ENCODE data around the gene CDH26. TPM values are rescaled to one million over a fixed set of nuclear protein-coding genes. Genes with fewer than 3 reads are reported as not detected.

The CDH26 gene
- 0.47 and 0.71 TPM in 2 replicates for total RNA-seq

GRCh38 chr20:59958123-59958522 lies at the start of gene CDH26:
CDH26 (plus strand) TSS chr20:59958423; CDS start chr20:59958727, 304 bp downstream.
- H3K36me3 Mint-ChIP-seq (ENCODE audit: low read depth), result no peaks in the 10 kb centered on the region
- H3K27me3 Mint-ChIP-seq, result no peaks in the 10 kb centered on the region
- no peak for DNase-seq
- intact Hi-C loops (cut with micrococcal nuclease), result no loop called here
- no peaks in the 10 kb centered on the region for H3K9me3 Mint-ChIP-seq
- no peak within 1 kb of the TSS for H3K27ac Mint-ChIP-seq
- H3K4me3 Mint-ChIP-seq, result no peak within 1 kb of the TSS
- no peaks in the 10 kb centered on the region for H3K4me1 Mint-ChIP-seq

GRCh38 chr20:59908855-59909254 lies 49.4 kb upstream of the CDH26 start:
- intact Hi-C loops (cut with micrococcal nuclease), result no loop called here

DNA sequence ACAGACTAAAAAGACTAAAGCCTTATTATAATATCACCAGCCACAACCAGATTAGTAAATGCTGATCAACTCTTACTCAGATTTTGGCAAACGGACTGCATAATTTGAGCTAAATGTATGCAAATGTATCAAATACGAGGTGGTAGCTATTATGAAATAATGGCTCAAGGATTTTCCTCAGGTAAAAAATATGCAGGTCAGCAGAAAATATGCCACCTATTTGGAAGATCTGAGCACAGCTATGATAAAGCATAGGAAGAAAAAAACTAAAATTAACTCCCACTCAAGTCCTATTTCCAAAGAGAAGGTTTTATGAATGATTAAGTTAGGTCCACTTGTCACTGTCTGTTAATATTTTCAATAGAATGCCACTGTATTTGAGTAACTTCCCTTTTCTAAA lies 47.2 kb upstream of the CDH26 start:
- Mint-ChIP-seq H3K36me3 (ENCODE audit: low read depth) (no peaks in the 10 kb centered on the region), H3K4me3 (no peak overlapping the region), H3K4me1 (peaks cover 2% of the 10 kb centered on the region), H3K9me3 (no peaks in the 10 kb centered on the region), H3K27ac (no peak overlapping the region), H3K27me3 (peaks cover 5% of the 10 kb centered on the region)
- no peak for DNase-seq
- intact Hi-C loops (cut with micrococcal nuclease), result no loop called here

More at GRCh38 chr20:59908855-59909254, 49.4 kb upstream of the CDH26 start:
- H3K4me1 Mint-ChIP-seq, result peaks cover 2% of the 10 kb centered on the region
- no peak overlapping the region for H3K4me3 Mint-ChIP-seq
- peaks cover 8% of the 10 kb centered on the region for H3K27me3 Mint-ChIP-seq
- H3K9me3 Mint-ChIP-seq, result no peaks in the 10 kb centered on the region
- no peaks in the 10 kb centered on the region for H3K36me3 Mint-ChIP-seq (ENCODE audit: low read depth)
- DNase-seq, result no peak
- H3K27ac Mint-ChIP-seq, result no peak overlapping the region

DNA sequence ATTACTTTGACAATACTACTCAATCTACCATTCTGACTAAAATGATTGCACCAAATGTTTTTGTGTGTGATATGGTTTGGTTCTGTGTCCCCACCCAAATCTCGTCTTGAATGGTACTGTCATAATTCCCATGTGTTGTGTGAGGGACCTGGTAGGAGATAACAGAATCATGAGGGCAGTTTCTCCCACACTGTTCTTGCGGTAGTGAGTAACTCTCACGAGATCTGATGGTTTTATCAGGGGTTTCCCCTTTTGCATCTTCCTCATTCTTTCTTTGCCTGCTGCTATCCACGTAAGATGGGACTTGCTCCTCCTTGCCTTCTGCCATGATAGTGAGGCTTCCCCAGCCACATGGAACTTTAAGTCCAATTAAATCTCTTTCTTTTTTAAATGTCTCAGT lies 45.6 kb upstream of the CDH26 start:
- DNase-seq, result no peak
- H3K4me1 Mint-ChIP-seq, result peaks cover 2% of the 10 kb centered on the region
- peaks cover 3% of the 10 kb centered on the region for H3K27me3 Mint-ChIP-seq
- no peaks in the 10 kb centered on the region for H3K9me3 Mint-ChIP-seq
- intact Hi-C loops (cut with micrococcal nuclease), result no loop called here
- no peak overlapping the region for H3K27ac Mint-ChIP-seq
- no peak overlapping the region for H3K4me3 Mint-ChIP-seq
- no peaks in the 10 kb centered on the region for H3K36me3 Mint-ChIP-seq (ENCODE audit: low read depth)

DNA sequence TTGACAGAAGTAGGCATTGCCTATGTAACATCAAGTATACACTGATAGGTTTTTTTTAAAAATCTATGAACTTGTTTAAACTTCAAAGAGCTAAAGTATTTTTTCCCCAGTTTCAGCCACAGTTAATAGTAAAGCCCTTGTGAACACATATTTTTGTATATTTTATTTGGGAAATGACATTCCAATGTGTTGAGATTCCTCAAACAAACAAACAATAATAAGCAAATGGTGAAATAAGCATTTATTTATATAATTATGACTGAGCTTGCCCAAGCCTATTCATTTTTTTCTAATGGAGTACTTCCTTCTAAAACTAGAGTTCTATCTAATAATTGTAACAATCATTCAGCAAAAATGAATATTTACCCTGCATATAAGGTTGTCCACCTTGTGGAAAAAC lies 37.3 kb upstream of the CDH26 start:
- no peak for DNase-seq
- H3K27ac Mint-ChIP-seq, result no peak overlapping the region
- no peak overlapping the region for H3K4me3 Mint-ChIP-seq
- H3K36me3 Mint-ChIP-seq (ENCODE audit: low read depth), result no peaks in the 10 kb centered on the region
- intact Hi-C loops (cut with micrococcal nuclease), result no loop called here
- peaks cover 2% of the 10 kb centered on the region for H3K4me1 Mint-ChIP-seq
- no peaks in the 10 kb centered on the region for H3K9me3 Mint-ChIP-seq
- H3K27me3 Mint-ChIP-seq, result peaks cover 22% of the 10 kb centered on the region

DNA sequence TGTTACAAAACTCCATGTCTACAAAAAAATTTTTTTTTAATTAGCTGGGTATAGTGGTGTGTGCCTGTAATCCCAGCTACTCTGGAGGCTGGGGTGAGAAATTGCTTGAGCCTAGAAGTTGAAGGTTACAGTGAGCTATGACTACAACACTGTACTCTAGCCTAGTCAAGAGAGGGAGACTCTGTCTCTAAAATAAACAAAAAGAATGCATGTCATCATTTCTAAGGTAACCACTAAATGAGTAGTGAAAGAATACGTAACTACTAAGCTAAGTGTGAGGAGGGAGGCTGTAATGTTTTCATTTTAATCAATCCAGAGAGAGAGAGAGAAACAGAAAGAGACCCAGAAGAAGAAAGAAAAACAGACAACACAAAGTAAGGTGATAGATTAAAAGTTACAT lies 34.7 kb upstream of the CDH26 start:
- H3K4me1 Mint-ChIP-seq, result peaks cover 2% of the 10 kb centered on the region

DNA sequence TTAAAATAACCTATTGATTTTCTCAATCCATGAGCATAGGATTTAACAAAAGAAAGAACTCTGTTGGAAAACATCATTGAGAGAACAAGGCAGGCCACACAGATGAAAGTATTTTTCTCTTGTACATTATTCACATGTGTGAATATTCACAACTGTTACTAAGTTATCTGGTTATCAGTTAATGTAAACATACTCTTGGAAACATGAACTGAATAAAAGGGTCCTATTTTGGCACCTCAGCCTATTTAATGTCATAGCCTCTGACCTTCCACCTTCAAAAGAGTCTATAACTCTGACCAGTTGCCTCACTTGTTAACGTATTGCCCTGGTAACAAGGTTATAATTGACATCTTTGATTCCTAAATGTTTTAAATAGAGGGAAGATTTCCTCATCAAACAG lies 32.9 kb upstream of the CDH26 start:
- intact Hi-C loops (cut with micrococcal nuclease), result no loop called here
- peaks cover 26% of the 10 kb centered on the region for H3K27me3 Mint-ChIP-seq
- peaks cover 8% of the 10 kb centered on the region for H3K4me1 Mint-ChIP-seq
- no peak for DNase-seq
- no peaks in the 10 kb centered on the region for H3K36me3 Mint-ChIP-seq (ENCODE audit: low read depth)
- no peaks in the 10 kb centered on the region for H3K9me3 Mint-ChIP-seq
- H3K27ac Mint-ChIP-seq, result no peak overlapping the region
- H3K4me3 Mint-ChIP-seq, result no peak overlapping the region

More for the DNA sequence above, 34.7 kb upstream of the CDH26 start:
- Mint-ChIP-seq H3K4me3 (no peak overlapping the region), H3K27me3 (peaks cover 23% of the 10 kb centered on the region), H3K27ac (no peak overlapping the region), H3K36me3 (ENCODE audit: low read depth) (no peaks in the 10 kb centered on the region), H3K9me3 (no peaks in the 10 kb centered on the region)
- intact Hi-C loops (cut with micrococcal nuclease), result no loop called here
- DNase-seq, result no peak

GRCh38 chr20:59925899-59926298 lies 32.3 kb upstream of the CDH26 start:
- peaks cover 8% of the 10 kb centered on the region for H3K4me1 Mint-ChIP-seq
- no peak overlapping the region for H3K4me3 Mint-ChIP-seq
- no peaks in the 10 kb centered on the region for H3K36me3 Mint-ChIP-seq (ENCODE audit: low read depth)
- DNase-seq, result no peak
- H3K27me3 Mint-ChIP-seq, result peaks cover 26% of the 10 kb centered on the region
- no peaks in the 10 kb centered on the region for H3K9me3 Mint-ChIP-seq
- no peak overlapping the region for H3K27ac Mint-ChIP-seq
- intact Hi-C loops (cut with micrococcal nuclease), result no loop called here

DNA sequence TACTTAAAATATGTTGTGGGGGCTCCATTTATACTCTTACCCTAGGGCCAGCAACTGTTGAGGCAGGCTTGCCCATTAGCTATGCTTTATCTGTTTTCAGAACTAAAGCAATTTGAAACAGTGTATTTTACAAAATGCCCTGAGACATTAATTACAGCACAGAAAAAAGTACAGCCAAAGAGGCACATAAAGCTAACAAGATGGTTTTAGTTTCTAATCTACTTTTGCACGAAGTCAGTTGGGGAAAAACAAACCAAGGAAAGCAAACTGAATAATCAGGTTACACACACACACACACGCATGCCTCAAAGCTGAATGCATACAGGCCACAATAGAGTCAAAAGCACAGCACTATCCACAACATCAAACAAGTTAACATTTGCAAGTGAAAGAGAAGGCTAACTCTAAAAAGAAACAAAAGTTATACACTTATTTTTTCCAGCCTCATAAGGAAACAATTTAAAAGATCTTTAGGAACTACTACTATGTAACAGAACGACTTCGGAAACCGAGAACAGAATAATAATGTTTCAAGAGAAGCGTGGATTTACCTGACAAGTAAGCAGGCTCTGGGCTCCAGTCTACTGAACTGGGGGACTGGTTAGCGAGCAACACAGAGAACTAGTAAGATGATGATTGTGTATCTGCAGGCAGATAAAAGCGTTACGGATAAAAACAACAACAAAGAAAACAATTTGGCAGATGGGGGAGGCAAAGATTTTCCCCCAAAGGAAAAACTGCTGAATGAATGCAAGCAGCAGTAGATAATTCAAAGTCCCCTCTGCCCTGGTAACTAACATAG lies 26.5 kb upstream of the CDH26 start:
- DNase-seq, result no peak
- Mint-ChIP-seq H3K36me3 (ENCODE audit: low read depth) (no peaks in the 10 kb centered on the region), H3K27me3 (peaks cover 4% of the 10 kb centered on the region), H3K4me3 (peak overlapping the region; percentile 52), H3K4me1 (peaks cover 15% of the 10 kb centered on the region), H3K9me3 (no peaks in the 10 kb centered on the region), H3K27ac (peak overlapping the region; percentile 75)
- intact Hi-C loops (cut with micrococcal nuclease), result loop anchor here (1.0 to 10.0 kb wide), 2 partner anchors 9 to 767 kb away; partner anchors contain the start of genes FAM217B, PPP1R3D and ZNF831

DNA sequence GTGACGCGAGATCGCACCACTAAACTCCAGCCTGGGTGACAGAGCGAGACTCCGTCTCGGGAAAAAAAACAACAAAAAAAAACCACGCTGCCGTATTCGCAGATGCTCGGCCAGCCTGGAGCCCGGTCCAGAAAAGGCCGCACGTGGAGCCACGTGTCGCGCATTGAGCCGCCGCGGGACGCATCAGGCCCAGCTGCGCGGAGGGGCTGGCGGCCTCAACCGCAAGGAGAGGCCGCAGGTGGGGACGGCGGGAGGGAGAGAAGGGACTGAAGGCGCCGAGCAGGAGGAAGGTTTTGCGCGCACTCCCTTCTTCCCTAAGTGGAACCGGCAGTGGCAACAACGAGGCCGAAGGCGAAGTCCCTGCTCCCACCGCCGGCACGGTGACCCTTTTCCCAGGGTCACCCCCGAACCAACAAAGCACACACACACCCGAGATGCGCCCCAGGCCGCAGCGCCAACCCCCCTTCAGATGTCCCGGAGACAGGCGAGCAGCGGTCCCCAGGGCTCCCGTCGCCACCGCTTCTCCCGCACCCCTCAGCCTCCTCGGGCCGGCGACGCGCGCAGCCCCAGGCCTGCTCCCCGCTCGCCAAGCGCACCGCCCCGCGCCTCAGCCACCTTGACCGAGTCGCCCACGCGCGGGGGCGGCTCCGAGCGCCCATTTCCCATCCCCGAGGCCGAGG lies 25.5 kb upstream of the CDH26 start:
- Mint-ChIP-seq H3K27ac (no peak overlapping the region), H3K4me1 (peaks cover 21% of the 10 kb centered on the region), H3K36me3 (ENCODE audit: low read depth) (peaks cover 2% of the 10 kb centered on the region), H3K9me3 (no peaks in the 10 kb centered on the region), H3K4me3 (peak overlapping the region; percentile 51), H3K27me3 (peaks cover 4% of the 10 kb centered on the region)
- intact Hi-C loops (cut with micrococcal nuclease), result loop anchor here (10.0 kb wide), 1 partner anchor 768 kb away; the partner anchor contains the start of gene ZNF831
- DNase-seq, result no peak

DNA sequence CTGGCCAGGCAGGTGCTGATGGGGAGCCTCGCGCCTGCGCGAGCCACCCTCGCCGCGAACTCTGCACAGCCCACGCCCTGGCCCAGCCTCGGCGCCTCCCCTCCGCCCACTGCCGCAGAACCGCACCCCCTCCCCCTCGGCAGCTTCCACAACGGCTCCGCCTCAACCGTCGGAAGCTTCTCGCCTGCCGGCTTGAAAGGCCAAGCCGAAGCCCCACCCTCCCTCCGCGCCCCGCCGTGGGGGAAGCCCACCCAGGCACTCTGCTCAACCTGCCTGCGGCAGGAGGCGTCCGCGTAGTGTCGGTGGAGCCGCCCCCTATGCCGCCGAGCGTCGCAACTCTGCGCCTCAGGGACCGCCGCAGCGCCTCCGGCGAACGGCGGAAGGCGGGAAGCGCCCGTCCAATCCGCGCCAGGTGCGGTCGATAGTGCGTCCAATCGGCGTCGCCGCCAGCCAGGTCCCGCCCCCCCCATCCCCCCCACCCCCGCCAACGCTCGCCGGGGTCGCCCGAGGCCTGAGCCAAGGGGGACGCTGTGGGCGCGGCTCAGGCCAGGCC lies 24.9 kb upstream of the CDH26 start, which contains the start of gene SYCP2:
Gene SYCP2, minus strand, starts transcription at position 342 of the 553 bp plus-strand sequence. CDS start 11,224 bp downstream, outside the sequence.
- Mint-ChIP-seq H3K4me1 (peaks cover 26% of the 10 kb centered on the region), H3K27ac (peak within 1 kb of the TSS; percentile 53), H3K27me3 (peaks cover 4% of the 10 kb centered on the region), H3K36me3 (ENCODE audit: low read depth) (peaks cover 4% of the 10 kb centered on the region), H3K9me3 (no peaks in the 10 kb centered on the region), H3K4me3 (peak within 1 kb of the TSS; percentile 82)
- peak; percentile 85 for DNase-seq
- intact Hi-C loops (cut with micrococcal nuclease), result loop anchor here (10.0 kb wide), 1 partner anchor 769 kb away; the partner anchor contains the start of gene ZNF831

DNA sequence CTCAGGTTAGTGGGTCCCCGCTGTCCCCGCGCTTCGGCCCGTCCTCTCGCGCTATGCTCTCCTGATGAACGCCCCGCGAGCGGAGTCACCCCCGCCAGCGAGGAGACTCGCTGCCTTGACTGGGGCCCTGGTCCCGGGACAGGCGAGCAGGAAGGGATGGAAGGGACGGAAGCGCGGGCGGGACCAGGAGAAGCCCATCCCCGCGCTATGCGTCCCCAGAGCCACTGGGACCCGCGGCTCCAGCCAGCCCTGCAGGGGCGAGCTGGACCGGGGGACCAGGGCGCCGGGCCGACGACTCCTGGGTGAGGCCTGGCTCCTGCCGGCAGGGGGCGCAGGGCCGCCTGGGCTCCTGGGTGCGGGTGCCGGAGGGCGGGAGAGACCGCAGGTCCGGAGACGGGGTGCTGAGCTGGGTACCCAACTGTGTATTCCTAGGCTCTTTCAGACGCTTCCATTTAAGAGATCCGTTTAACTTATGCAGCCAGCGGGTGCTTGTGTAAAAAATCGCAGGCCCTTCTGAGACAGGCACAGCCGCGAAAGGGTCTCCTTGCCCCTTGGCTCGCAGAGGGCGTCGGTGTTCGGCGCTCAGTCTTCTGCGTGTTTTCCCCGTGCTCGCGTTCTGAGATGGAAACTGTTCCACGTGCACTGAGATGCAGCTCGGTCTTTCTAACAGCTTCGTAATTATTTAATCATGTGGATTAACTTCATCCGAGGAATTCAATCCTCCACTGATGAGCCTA lies 24.2 kb upstream of the CDH26 start:
- peak; percentile 95 for DNase-seq
- Mint-ChIP-seq H3K4me3 (peak overlapping the region; percentile 82), H3K4me1 (peaks cover 28% of the 10 kb centered on the region), H3K9me3 (no peaks in the 10 kb centered on the region), H3K27ac (peak overlapping the region; percentile 53), H3K36me3 (ENCODE audit: low read depth) (peaks cover 8% of the 10 kb centered on the region), H3K27me3 (peaks cover 2% of the 10 kb centered on the region)
- intact Hi-C loops (cut with micrococcal nuclease), result loop anchor here (10.0 kb wide), 1 partner anchor 769 kb away; the partner anchor contains the start of gene ZNF831

DNA sequence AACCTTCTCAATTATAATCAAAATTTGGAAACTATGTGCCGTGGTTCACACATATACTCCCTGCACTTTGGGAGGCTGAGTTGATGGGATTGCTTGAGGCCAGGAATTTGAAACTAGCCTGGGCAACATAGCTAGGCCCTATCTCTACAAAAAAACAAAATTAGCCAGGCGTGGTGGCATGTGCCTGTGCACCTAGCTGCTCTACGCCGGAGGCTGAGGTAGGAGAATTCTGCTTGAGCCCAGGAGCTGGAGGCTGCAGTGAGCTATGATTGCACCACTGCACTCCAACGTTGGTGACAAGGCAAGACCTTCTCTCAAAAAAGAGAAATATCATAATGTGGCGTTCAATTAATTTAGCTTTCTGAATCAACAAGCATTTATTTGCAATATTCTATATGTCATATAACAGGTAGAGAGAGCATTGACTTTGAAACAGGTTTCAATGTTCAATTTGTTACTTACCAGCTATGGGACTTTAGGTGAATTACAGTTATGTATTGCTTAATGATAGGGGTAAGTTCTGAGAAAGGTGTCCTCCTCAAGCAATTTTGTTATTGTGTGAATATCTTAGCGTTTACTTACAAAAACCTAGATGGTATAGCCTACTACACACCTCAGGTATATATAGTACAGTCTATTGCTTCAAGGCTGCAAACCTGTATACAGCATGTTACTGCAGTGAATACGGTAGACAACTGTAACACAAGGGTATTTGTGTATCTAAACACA lies 22.6 kb upstream of the CDH26 start:
- no peak overlapping the region for H3K4me3 Mint-ChIP-seq
- DNase-seq, result no peak
- H3K9me3 Mint-ChIP-seq, result no peaks in the 10 kb centered on the region
- H3K27ac Mint-ChIP-seq, result no peak overlapping the region
- intact Hi-C loops (cut with micrococcal nuclease), result loop anchor here (10.0 kb wide), 1 partner anchor 771 kb away; the partner anchor contains the start of gene ZNF831
- peaks cover 8% of the 10 kb centered on the region for H3K36me3 Mint-ChIP-seq (ENCODE audit: low read depth)
- no peaks in the 10 kb centered on the region for H3K27me3 Mint-ChIP-seq
- peaks cover 25% of the 10 kb centered on the region for H3K4me1 Mint-ChIP-seq
